Ectodermal cell (in vitro differentiated cells): ENCODE results near the gene RFX6. TPM values are rescaled to one million over a fixed set of nuclear protein-coding genes. Genes with fewer than 3 reads are reported as not detected.
"Not testable (repeated sequence)": the region's sequence is repeated elsewhere in the genome, so short reads cannot be mapped to it uniquely, and the experiment has no call there.

Source experiments
- H3K27ac ChIP-seq: 2 replicates; pipeline ENCODE4 v1.7.0; 2013; ENCODE audit warnings: mild to moderate bottlenecking, low read depth, low read length; ENCODE audit not compliant: insufficient read depth, poor library complexity, severe bottlenecking
- H3K27me3 ChIP-seq: 2 replicates; pipeline ENCODE4 v1.7.0; 2013; ENCODE audit warnings: mild to moderate bottlenecking, low read length; ENCODE audit not compliant: insufficient read depth, control insufficient read depth, poor library complexity, severe bottlenecking
- H3K36me3 ChIP-seq: one replicate; pipeline ENCODE4 v1.7.0; 2013; ENCODE audit warnings: low read length; ENCODE audit not compliant: control insufficient read depth, insufficient read depth
- H3K4me1 ChIP-seq: one replicate; pipeline ENCODE4 v1.7.0; 2013; ENCODE audit warnings: low read length; ENCODE audit not compliant: control insufficient read depth, insufficient read depth
- H3K4me3 ChIP-seq: 2 replicates; pipeline ENCODE4 v1.7.0; 2013; ENCODE audit warnings: low read depth, low read length, control low read depth; ENCODE audit not compliant: insufficient read depth
- H3K9me3 ChIP-seq: 2 replicates; pipeline ENCODE4 v1.7.0; 2013; ENCODE audit warnings: mild to moderate bottlenecking, low read length, moderate library complexity; ENCODE audit not compliant: control insufficient read depth
- WGBS, 2 experiments: methylation state at CpG; one replicate each; pipeline ENCODE4 v1.1.7; 2013; ENCODE audit warnings: missing lambda C conversion rate in 2 of 2; 5-methylcytosine and 5-hydroxymethylcytosine counted together
- polyA plus RNA-seq, 4 experiments: library from polyadenylated mRNA; stranded (reverse); fragments of 50-300 nt; gene quantifications; one replicate each; pipeline ENCODE4 v1.2.3, GENCODE V29; 2013

Gene RFX6, protein sequence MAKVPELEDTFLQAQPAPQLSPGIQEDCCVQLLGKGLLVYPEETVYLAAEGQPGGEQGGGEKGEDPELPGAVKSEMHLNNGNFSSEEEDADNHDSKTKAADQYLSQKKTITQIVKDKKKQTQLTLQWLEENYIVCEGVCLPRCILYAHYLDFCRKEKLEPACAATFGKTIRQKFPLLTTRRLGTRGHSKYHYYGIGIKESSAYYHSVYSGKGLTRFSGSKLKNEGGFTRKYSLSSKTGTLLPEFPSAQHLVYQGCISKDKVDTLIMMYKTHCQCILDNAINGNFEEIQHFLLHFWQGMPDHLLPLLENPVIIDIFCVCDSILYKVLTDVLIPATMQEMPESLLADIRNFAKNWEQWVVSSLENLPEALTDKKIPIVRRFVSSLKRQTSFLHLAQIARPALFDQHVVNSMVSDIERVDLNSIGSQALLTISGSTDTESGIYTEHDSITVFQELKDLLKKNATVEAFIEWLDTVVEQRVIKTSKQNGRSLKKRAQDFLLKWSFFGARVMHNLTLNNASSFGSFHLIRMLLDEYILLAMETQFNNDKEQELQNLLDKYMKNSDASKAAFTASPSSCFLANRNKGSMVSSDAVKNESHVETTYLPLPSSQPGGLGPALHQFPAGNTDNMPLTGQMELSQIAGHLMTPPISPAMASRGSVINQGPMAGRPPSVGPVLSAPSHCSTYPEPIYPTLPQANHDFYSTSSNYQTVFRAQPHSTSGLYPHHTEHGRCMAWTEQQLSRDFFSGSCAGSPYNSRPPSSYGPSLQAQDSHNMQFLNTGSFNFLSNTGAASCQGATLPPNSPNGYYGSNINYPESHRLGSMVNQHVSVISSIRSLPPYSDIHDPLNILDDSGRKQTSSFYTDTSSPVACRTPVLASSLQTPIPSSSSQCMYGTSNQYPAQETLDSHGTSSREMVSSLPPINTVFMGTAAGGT
- polyA plus RNA-seq (2013, experiment 1 of 4) = not detected
- 0.05 TPM for polyA plus RNA-seq (2013, experiment 2 of 4)
- polyA plus RNA-seq (2013, experiment 3 of 4) = not detected
- not detected for polyA plus RNA-seq (2013, experiment 4 of 4)

DNA sequence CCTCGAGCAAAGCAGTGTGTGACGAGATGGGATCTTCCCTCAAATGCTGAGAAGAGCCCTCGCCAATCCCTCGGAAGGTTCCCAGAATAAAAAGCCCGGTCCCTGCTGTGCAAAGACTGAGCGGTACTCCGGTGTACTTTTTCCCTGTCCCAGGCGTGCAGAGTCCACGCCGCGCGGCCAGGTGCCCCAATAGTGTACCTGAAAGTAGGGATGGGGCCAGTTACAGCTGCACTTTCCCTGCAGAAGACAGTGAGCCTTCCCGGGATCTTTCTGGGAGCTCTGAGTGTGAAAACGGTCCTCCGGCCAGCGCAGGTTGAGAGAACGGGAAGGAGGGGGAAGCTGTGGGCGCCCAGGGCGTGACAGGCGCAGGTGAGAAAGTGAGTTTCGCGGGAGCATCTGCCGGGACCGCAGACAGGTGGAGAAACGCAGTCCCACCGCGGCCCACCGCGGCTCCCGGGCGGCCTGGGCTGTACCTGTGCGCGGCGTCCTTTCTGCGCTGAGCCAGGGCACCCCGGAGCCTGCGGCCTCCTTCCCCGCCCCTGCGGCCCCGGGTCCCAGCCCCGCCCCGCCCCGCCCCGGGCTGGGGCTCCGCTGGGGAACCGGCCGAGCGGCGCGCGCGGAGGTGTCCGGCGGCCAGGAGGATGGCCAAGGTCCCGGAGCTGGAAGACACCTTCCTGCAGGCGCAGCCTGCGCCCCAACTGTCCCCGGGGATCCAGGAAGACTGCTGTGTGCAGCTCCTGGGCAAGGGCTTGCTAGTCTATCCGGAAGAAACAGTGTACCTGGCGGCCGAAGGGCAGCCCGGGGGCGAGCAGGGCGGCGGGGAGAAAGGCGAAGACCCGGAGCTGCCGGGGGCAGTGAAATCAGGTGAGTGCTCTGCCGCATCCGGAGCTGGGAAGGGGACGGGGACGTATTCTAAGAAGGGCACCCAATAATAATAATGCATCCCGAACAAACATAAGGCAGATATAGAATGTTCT lies at the start of gene RFX6:
Gene RFX6, plus strand, starts transcription at position 608 of the 977 bp plus-strand sequence. Its CDS starts 34 bp downstream, at position 642.
- Histone ChIP-seq H3K4me3 (peak within 1 kb of the TSS; percentile 35), H3K27me3 (peaks cover 64% of the 10 kb centered on the region), H3K9me3 (no peaks in the 10 kb centered on the region), H3K36me3 (no peaks in the 10 kb centered on the region), H3K27ac (no peak within 1 kb of the TSS), H3K4me1 (peaks cover 5% of the 10 kb centered on the region)
- 1% methylated on average over 73 of the region's 73 CpGs for WGBS, 2 experiments

DNA sequence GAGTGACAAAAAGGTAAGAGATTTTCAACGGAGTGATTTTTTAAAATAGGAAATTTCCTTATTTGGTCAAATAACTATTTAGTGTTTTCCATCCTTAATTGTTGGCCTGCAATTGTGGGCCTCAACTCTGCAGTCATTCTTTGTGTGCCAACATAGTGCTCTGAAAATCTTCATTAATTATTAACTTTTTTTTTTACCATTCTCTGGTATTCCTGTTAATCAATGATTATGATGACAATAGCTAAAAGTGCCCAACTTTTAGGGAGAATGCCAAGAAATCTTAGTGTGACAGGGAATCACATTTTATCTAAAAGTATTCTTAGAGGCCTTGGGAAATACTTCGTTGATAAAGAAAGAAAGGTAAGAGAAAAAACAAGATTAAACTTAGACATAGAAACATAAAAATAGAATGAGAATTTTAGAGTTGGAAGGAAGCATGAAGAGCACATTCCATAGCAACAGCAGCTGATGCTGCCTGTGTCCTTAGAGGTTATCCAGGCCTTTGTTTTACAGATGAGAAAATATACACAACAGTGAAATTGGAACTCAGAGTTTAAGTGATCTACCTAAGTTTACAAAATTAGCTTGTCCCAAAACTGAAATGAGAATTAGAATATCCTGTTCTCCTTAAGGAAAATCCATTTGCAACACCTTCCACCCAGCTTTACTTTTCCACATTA lies 49.3 kb upstream of the RFX6 start:
- H3K4me1 ChIP-seq = no peaks in the 10 kb centered on the region
- H3K36me3 ChIP-seq = no peaks in the 10 kb centered on the region
- no peaks in the 10 kb centered on the region for H3K27me3 ChIP-seq
- 55 to 61% methylated on average over 2 of the region's 2 CpGs for whole genome bisulfite sequencing, 2 experiments
- H3K9me3 ChIP-seq = no peaks in the 10 kb centered on the region
- no peak overlapping the region for H3K27ac ChIP-seq
- no peak overlapping the region for H3K4me3 ChIP-seq

DNA sequence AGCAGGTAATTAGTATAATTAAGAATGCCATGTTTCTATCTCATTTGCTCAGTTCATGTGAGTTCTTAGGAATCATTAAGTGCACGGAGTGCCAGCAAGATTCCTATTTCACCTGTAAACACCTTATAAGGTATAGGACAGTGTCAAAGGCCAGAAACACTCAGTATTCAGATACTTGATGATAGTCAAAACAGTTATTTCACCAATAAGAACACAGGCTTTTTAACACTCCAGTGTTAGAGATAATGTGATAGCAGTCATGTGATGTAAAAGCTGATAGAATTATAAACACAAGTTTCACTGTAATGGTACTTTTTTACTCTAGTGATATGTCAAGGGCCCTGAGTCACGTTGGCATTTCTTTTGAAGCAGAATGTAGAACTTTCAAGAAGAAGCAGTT lies 48.1 kb upstream of the RFX6 start, which contains the start of gene GPRC6A:
Gene GPRC6A, minus strand, starts transcription at position 101 of the 400 bp plus-strand sequence. Its CDS starts 70 bp downstream, at position 31.
- Histone ChIP-seq H3K27me3 (no peaks in the 10 kb centered on the region), H3K9me3 (no peaks in the 10 kb centered on the region), H3K27ac (no peak within 1 kb of the TSS), H3K36me3 (no peaks in the 10 kb centered on the region), H3K4me3 (no peak within 1 kb of the TSS), H3K4me1 (no peaks in the 10 kb centered on the region)
- WGBS, 2 experiments = 77 to 81% methylated on average over 2 of the region's 2 CpGs

DNA sequence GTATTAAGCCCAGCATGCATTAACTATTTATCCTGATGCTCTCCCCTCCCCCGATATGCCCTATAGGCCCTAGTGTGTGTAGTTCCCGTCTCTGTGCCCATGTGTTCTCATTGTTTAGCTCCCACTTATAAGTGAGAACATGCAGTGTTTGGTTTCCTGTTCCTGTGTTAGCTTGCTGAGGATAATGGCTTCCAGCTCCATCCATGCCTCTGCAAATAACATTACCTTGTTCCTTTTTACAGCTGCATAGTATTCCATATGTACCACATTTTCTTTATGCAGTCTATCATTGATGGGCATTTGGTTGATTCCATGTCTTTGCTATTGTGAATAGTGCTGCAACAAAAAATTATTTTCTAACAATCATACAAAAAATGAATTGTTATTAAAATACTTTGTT lies 42.5 kb upstream of the RFX6 start:
- 92 to 95% methylated on average over 2 of the region's 2 CpGs for WGBS, 2 experiments
- H3K27ac ChIP-seq, H3K27me3 ChIP-seq, H3K9me3 ChIP-seq, H3K36me3 ChIP-seq, H3K4me1 ChIP-seq, H3K4me3 ChIP-seq: not testable (repeated sequence)

DNA sequence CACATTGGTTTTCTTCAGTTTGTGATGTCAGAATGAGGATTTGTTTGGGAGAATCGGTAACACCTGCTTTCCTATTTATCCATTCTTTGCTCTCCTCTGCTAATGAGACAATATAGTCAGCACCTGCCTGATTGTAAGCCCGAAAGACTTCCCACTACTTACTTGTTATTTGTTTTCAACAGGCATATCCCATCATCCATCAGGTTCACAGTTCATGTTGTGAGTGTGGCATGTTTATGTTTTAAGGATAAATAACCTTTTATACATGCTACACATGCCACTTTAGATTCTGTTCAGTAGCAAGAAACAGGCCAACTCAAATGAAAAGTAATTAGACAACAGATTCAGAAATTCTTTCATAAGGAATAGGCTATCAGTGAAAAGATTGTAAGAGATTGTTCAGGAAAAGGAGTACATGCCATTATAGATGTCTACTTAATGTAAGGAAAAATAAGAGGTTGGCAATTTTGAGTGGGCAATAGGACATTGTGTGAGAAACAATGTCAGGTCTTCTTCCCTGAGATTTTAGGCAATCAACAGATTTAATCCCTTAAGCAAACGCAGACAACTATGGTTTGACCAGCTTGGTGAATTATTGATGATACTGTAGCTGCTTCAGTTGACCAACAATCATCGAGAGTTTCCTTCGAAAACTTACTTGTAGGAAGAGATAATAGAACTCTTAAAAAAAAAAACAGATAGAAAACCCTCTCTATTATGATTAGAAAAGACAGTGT lies 40.3 kb upstream of the RFX6 start:
- H3K27me3 ChIP-seq = no peaks in the 10 kb centered on the region
- no peaks in the 10 kb centered on the region for H3K4me1 ChIP-seq
- no peaks in the 10 kb centered on the region for H3K36me3 ChIP-seq
- H3K4me3 ChIP-seq = no peak overlapping the region
- H3K27ac ChIP-seq = no peak overlapping the region
- 92 to 96% methylated on average over 3 to 5 of the region's 5 CpGs for WGBS, 2 experiments
- no peaks in the 10 kb centered on the region for H3K9me3 ChIP-seq

DNA sequence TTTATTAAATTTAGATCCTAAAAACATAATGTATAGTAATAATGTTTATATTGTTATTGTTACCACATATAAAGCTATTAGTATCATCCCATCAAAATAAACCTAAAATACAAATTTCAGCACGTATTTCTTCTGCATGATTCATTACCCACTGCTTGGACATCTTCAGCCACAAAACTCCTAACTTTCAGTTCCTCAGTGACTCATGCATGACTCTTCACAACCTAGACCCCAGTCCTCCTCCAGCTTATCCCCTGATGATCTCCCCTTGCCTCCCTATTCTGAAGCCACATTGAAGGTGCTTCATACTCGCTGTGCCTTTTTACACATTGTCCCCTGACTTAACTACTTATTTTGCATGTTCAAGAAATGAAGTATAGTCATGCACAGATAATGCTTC lies 37.0 kb upstream of the RFX6 start:
- 79 to 83% methylated on average over 2 of the region's 2 CpGs for WGBS, 2 experiments
- Histone ChIP-seq H3K4me1 (no peaks in the 10 kb centered on the region), H3K36me3 (no peaks in the 10 kb centered on the region), H3K9me3 (no peaks in the 10 kb centered on the region), H3K27me3 (no peaks in the 10 kb centered on the region), H3K4me3 (no peak overlapping the region), H3K27ac (no peak overlapping the region)

DNA sequence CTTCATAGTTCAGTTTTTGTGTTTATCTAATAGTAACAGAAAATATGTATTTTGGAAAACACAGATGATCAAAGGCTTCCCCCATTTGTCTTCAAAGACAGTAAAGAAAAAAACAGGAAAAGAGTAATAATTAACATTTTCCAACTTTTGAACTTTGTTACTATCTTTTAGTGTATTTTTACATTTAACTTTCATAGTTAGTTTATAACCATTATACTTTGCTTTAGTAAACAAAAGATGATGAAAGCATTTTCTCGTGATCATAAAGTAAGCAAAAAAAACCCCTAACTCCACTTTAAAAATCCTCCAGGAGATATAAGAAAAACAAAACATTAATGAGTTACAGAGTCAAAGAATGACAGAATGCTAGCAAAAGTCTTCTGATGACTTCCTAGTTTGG lies 34.6 kb upstream of the RFX6 start:
- no peak overlapping the region for H3K27ac ChIP-seq
- 86% methylated on average over 1 of the region's 1 CpG; no CpG with 5 or more reads in 1 of the 2 experiments for WGBS, 2 experiments
- no peaks in the 10 kb centered on the region for H3K36me3 ChIP-seq
- H3K4me3 ChIP-seq = no peak overlapping the region
- no peaks in the 10 kb centered on the region for H3K27me3 ChIP-seq
- H3K9me3 ChIP-seq = no peaks in the 10 kb centered on the region
- no peaks in the 10 kb centered on the region for H3K4me1 ChIP-seq

DNA sequence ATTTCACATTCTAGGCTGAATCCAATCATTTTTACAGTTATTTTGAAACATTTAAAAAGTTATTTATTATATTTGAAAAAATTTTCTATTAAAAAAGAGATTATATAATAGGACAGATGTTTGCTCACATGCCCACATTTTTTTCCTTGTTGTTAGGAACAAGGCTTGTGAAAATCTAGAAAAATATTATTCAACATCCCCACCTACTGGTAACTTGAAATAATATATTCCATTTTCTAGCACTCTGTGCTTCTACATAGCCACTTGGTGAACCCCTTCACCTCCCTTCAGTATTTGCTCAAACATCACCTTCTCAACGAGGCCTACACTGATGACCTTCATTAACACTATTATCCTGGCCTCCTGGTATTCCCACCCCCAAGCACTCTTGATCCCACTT lies 29.8 kb upstream of the RFX6 start:
- H3K9me3 ChIP-seq = no peaks in the 10 kb centered on the region
- 71 to 78% methylated on average over 1 of the region's 1 CpG for WGBS, 2 experiments
- H3K36me3 ChIP-seq = no peaks in the 10 kb centered on the region
- no peak overlapping the region for H3K27ac ChIP-seq
- H3K4me1 ChIP-seq = no peaks in the 10 kb centered on the region
- H3K4me3 ChIP-seq = no peak overlapping the region
- H3K27me3 ChIP-seq = no peaks in the 10 kb centered on the region
